ENCODE results near the gene ADAMTSL1. TPM values are rescaled to one million over a fixed set of nuclear protein-coding genes. Genes with fewer than 3 reads are reported as not detected.

Gene ADAMTSL1
- total and polyA plus RNA-seq, 2 of the 8 experiments (the other 6 are each of a cell fraction or from before 2014, with no cell fraction given) = 0.84 to 1.1 TPM

DNA sequence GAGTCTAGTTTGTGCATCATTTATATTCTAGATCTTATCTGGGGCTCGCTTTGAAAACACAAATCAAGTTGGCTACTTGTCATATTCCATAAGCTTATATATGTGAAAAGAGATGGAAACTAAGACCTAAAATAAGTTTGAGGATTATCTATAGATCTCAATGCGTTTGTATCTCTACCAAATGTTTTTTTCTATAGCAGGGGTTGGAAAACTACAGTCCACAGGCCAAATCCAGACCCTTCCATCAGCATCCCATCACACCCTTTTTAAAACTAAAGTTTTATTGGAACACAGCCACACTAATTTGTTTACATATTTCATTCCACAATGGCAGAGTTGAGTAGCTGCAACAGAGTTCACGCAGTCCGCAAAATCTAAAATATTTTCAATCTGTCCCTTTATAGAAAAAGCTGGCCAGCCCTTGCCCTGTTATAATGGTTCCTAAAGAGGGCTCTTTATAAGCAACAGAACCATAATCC, 230.0 kb downstream of the ADAMTSL1 start:
- CTCF ChIA-PET (ENCODE audit: partially characterized antibody) = interaction anchor here (1.1 kb wide), 1 partner anchor 716 kb away, joined by 3 read pairs; no protein-coding TSS in a partner anchor
- POLR2A ChIA-PET (ENCODE audit: partially characterized antibody) = no interaction called here
- TF ChIP-seq CEBPB (IDR thresholded peaks at IDR 0.05; ENCODE audit: low read depth, low read length) (no peak), EP300 (IDR thresholded peaks at IDR 0.05; ENCODE audit: borderline replicate concordance in 1 of 2, low read depth in 2 of 2, low read length in 2 of 2) (no peak), RXRA (IDR thresholded peaks at IDR 0.05; ENCODE audit: insufficient read depth, low read depth, low read length) (no peak), BRCA1 (IDR thresholded peaks at IDR 0.05; ENCODE audit: low read depth, low read length) (no peak), GABPA (IDR thresholded peaks at IDR 0.05; ENCODE audit: borderline replicate concordance, insufficient read depth, low read length) (no peak), RAD21 (IDR thresholded peaks at IDR 0.05 in 1 of 2, conservative IDR thresholded peaks at IDR 0.05 in 1 of 2; ENCODE audit: low read depth in 2 of 2, low read length in 2 of 2) (no peak), SP1 (IDR thresholded peaks at IDR 0.05; ENCODE audit: low read depth, low read length) (no peak), POLR2A (IDR thresholded peaks at IDR 0.05; ENCODE audit: control extremely low read depth in 1 of 2, low read depth in 2 of 2, low read length in 2 of 2) (no peak), SIX5 (IDR thresholded peaks at IDR 0.05; ENCODE audit: low read depth, low read length) (no peak), FOSL1 (IDR thresholded peaks at IDR 0.05; ENCODE audit: insufficient read depth, low read depth, low read length) (no peak)
- TF ChIP-seq, protein P1, sequence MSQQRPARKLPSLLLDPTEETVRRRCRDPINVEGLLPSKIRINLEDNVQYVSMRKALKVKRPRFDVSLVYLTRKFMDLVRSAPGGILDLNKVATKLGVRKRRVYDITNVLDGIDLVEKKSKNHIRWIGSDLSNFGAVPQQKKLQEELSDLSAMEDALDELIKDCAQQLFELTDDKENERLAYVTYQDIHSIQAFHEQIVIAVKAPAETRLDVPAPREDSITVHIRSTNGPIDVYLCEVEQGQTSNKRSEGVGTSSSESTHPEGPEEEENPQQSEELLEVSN (IDR thresholded peaks at IDR 0.05) = no peak
- TF ChIP-seq, protein P2, sequence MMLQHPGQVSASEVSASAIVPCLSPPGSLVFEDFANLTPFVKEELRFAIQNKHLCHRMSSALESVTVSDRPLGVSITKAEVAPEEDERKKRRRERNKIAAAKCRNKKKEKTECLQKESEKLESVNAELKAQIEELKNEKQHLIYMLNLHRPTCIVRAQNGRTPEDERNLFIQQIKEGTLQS (IDR thresholded peaks at IDR 0.05; ENCODE audit: insufficient read depth, low read depth, low read length) = no peak

More for the DNA sequence above, 230.0 kb downstream of the ADAMTSL1 start:
- H3K79me1 ChIP-seq (ENCODE audit: low read depth, low read length) = no peaks in the 10 kb centered on the region
- no peak for FAIRE-seq
- H3K4ac ChIP-seq (replicated peaks; ENCODE audit: insufficient read length, low read depth, low read length) = no peak overlapping the region
- DNase-seq (ENCODE audit: low read depth in 1 of 2, low spot score in 2 of 2) = no peak
- H4K8ac ChIP-seq (ENCODE audit: extremely low read depth, insufficient read depth, low read length) = no peak overlapping the region
- no peak overlapping the region for H3K14ac ChIP-seq (ENCODE audit: insufficient read length)
- H3K18ac ChIP-seq (ENCODE audit: extremely low read depth, low read length) = no peak overlapping the region
- no peaks in the 10 kb centered on the region for H4K20me1 ChIP-seq (replicated peaks in 1 of 2; ENCODE audit: control insufficient read depth in 1 of 2, insufficient read depth in 2 of 2, low read length in 2 of 2)
- no peaks in the 10 kb centered on the region for H3K4me1 ChIP-seq (replicated peaks in 1 of 4; ENCODE audit: control insufficient read depth in 3 of 4, insufficient read depth in 4 of 4, low read length in 3 of 4)
- no peak overlapping the region for H4K91ac ChIP-seq (replicated peaks; ENCODE audit: insufficient read length, low read length)
- H3K23me2 ChIP-seq (ENCODE audit: low read depth, low read length) = peaks cover 1% of the 10 kb centered on the region; the same call in 1 of the 2 replicates
- H3K56ac ChIP-seq (replicated peaks; ENCODE audit: insufficient read length, low read depth, low read length) = no peak overlapping the region
- no peak overlapping the region for H2AFZ ChIP-seq (ENCODE audit: low read length)
- no peaks in the 10 kb centered on the region for H3K79me2 ChIP-seq (ENCODE audit: control insufficient read depth in 1 of 2, insufficient read depth in 2 of 2, low read length in 2 of 2)
- no peak overlapping the region for H3K4me3 ChIP-seq (ENCODE audit: extremely low read depth in 1 of 4, insufficient read depth in 2 of 4, low read depth in 3 of 4, low read length in 4 of 4)
- 95% methylated on average over 4 of the region's 4 CpGs; no CpG with 5 or more reads in 1 of the 2 experiments for WGBS, 2 experiments (ENCODE audit: extremely low coverage in 1 of 2, insufficient coverage in 1 of 2, insufficient read length in 1 of 2, insufficient replicate concordance in 2 of 2, low coverage in 1 of 2, low lambda C conversion rate in 2 of 2, missing lambda C conversion rate in 1 of 2)
- H3K27ac ChIP-seq (ENCODE audit: low read depth, low read length) = no peak overlapping the region
- no peak overlapping the region for H2BK5ac ChIP-seq (ENCODE audit: low read depth, low read length)
- H2BK15ac ChIP-seq (ENCODE audit: low read length) = no peak overlapping the region
- no peak overlapping the region for H2AK5ac ChIP-seq (ENCODE audit: low read depth, low read length)
- no peak overlapping the region for H3K4me2 ChIP-seq (ENCODE audit: insufficient read depth in 1 of 2, low read depth in 2 of 2, low read length in 2 of 2)
- no peak overlapping the region for H4K5ac ChIP-seq (ENCODE audit: insufficient read length, low read depth, low read length)
- no peak overlapping the region for H3K9ac ChIP-seq (replicated peaks in 1 of 4; ENCODE audit: extremely low read depth in 1 of 4, low read depth in 3 of 4, low read length in 3 of 4)
- H3K36me3 ChIP-seq (ENCODE audit: control insufficient read depth in 2 of 4, insufficient read depth in 4 of 4, low read length in 3 of 4) = no peaks in the 10 kb centered on the region
- peaks cover 0 to 3% of the 10 kb centered on the region in 2 experiments; a peak in 2 of 4 replicates for H3K9me3 ChIP-seq (ENCODE audit: insufficient read depth in 2 of 2, low read depth in 1 of 2, low read length in 1 of 2)
- no peaks in the 10 kb centered on the region for H3K27me3 ChIP-seq (replicated peaks in 1 of 4; ENCODE audit: control insufficient read depth in 3 of 4, extremely low read depth in 1 of 4, insufficient read depth in 3 of 4, low read length in 3 of 4)
- H3K23ac ChIP-seq (ENCODE audit: insufficient read length) = no peak overlapping the region
- H2BK120ac ChIP-seq (replicated peaks; ENCODE audit: low read depth, low read length) = no peak overlapping the region
- H2BK20ac ChIP-seq (ENCODE audit: low read length) = no peak overlapping the region
- no peak overlapping the region for H2BK12ac ChIP-seq (ENCODE audit: low read depth, low read length)

All from H1 (cell line).